GM19351 (cell line): Measurements from ENCODE around the gene ATF7.
"Not testable (repeated sequence)": the region's sequence is repeated elsewhere in the genome, so short reads cannot be mapped to it uniquely, and the experiment has no call there.

ENCODE experiments used
- ATAC-seq: cut with Tn5 transposase; IDR thresholded peaks from one replicate; pipeline ENCODE4 v1.9.1; 2021; ENCODE audit warnings: mild to moderate bottlenecking, moderate library complexity; ENCODE audit not compliant: unreplicated experiment

The ATF7 gene

DNA sequence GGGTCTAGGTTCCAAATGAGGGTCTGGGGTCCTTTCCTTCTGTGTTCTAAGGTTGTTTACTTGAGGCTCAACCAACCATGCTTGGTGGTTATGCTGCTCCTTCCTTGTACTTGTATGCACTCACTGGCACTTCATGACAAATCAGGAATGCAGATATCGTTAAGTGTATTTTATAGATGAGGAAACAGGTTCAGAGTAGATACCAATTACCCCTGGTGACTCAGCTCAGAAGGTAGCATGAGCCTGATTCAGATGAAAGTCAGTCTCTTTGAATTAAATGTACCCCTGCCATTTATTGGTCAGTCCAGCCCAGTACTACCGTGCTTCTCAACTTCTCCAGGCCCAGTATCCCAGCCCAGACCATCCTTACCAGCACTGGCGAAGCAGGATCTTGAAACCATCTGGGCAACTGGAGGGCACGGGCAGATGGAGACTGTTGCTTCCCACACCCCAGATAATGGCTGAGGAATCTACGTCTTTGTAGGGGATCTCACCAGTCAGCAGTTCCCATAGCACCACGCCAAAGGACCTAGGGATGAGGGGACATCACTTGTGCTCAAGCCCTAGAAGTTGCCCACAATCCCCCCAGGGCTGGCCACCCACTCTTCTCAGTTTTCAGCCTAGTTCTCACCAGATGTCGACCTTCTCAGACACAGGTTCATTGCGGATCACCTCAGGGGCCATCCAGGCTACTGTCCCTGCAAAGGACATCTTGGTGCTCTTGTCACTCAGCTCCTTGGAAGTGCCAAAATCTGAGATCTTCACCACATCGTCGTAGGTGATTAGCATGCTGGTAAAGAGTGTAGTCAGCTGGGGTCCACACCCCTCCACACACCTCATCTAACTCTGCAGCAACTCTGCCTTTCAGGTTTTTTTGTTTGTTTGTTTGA lies 141.3 kb downstream of the ATF7 start:
- no peak for ATAC-seq

DNA sequence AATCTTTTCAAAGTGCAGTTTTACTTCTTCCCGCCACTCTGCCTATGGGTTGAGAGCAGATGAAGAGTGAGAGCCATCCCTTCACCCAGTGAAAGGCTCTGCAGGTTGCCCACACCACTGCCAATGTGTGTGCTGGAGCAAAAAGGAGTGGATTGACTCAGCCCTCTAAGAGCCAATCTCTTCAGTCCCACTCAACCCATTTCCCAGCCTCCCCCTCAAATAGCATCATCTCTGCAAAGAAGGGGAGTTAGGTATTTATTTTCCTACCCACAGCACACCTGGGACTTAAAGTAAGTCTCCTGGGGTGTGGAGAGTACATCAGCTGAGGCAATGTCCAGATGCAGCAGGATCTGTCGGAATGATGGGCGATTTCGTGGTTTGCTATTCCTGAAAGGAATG lies 142.2 kb downstream of the ATF7 start:
- ATAC-seq: no peak

DNA sequence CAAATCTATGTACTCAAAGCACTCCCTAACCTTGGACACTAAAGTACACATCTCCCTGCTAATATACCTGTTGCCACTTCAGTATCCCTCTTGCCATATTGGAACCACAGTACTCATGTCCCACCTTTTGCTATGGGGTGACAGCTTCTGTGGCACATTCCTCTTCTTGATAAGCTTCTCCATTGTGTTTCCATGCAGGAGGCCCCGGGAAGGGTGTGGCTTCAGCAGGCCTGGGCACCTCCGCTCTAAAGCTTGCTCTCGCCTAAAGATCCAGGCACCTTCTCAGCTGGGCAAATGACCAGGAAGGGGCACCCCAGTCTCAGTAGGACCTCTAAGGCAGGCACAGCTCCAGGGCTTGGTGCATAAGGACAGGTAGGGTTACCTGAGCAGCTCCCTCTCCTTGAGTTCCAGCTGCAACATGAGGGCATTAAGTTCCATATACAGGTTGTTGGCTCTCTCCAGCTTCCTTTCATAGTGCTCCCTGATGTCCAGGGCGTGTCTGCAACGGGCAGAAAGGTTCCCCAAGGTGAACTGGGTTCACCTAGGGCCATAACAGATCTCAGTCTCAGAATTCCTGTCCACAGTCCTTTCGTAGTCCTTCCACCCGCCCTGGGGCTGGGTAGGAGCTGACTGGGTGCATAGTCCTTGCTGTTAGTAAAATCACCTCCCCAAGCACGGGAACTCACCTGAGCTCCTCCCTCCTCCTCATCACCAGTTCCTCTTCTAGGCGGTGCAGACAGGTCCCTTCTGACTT lies 142.8 kb downstream of the ATF7 start:
- ATAC-seq: no peak

DNA sequence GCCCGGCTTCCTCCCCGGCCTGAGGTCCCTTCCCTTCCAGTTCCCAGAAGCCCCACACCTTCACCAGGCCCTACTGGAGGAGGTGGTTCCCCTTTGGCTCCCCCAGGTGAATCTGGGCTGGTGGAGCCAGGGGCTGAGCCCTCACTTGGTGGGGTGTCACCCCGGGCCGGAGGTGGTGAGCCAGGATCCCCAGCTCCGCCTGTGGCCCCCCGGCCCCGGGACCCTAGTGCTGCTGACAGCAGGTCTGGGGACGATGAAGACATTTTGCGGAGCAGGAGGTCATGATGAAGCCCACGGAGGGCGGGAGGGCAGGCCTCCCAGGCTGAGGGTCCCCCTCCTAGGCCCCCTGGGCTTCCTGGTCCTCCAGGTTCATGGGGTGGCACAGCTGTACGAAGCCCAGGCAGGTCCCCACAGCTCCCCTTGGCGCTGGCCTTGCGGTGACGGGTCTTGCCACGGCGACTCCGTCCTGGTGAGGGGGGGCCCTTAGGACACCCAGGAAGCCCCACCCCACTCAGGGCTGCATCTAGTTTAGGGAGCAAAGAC lies 143.5 kb downstream of the ATF7 start:
- no peak for ATAC-seq

DNA sequence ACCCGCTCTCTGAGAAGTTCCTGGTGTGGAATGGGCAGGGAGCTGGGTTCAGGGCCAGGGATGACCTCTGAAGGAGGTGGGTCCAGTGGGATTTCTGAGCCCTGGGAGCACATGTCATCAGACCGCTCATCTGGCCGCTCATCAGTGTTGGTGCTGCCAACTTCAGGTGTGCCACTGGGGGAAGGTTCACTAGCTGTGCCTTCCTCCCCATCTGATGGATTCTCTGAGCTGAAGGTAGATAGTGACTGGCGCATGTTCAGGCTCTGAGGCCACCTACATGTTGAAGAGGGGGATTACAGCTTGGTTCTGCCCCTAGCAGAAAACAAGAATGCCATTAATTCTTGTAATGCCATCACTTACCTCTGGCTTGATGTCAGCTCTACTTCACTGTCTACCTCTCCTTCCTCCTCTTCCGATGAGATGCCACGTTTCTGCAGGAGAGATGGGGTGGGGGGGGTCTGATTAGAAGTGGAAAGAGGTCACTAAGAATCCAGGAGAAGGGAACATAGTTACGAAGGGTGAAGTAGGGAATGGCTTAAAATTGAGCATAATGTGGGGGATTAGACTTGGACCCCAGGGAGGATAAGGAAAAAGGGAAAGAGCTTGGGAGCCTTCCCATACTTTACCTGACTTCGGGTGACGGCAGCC lies 144.1 kb downstream of the ATF7 start:
- no peak for ATAC-seq

DNA sequence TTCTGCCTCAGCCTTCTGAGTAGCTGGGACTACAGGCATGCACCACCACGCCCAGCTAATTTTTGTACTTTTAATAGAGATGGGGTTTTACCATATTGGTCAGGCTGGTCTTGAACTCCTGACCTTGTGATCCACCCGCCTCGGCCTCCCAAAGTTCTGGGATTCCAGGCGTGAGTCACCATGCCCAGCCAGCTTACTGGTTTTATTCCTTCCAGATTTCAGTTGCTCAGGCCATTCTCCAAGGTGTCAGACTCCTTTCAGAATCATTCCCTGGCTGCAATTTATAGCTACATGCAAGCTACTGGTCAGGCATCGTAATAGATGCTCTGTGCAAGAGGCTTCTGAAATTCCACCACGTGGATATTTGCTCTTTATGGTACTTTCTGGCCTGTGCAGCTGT lies 144.7 kb downstream of the ATF7 start:
- ATAC-seq: not testable (repeated sequence)

DNA sequence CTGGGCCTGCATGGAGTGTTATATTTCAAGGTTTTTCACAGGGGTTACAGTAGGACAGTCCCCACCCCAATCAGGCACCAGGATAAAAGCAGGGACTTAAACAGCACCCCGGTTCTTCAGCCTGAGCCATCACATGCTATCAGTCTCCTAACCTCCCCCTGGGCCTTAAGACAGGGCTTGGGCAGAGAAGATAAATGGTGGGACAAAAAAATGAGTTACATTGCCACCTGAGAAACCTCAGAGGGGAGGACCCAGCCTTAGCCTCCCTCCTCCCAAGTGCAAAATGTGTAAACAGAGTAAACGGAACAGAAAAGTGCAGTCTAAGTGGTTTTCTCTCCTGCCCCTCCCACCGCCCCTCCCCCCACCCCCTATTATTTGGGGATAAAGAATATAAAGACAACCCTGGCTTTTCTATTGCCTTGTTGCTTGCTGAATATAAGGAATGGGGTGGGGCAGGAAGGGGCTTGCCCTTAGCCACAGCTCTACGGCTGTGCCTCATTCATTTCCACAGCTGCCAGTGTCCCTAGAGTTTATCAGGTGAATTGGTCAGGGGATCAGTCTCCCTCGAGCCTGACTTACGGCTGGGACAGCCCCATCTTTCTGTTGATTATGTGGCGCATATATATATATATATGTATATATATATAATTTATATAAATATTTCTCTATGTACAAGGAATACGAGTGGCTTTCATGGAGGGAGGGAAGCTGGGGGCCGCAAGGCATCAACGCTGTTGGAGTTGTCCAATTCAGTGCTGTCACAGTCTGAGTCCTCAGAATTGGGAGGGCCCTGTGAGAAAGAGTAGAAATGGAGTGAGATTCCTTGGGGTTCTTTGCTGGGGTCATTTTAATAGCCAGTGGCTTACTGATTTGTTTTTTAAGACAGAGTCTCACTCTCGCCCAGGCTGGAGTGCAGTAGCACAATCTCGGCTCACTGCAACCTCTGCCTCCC lies 145.4 kb downstream of the ATF7 start:
- ATAC-seq: no peak

DNA sequence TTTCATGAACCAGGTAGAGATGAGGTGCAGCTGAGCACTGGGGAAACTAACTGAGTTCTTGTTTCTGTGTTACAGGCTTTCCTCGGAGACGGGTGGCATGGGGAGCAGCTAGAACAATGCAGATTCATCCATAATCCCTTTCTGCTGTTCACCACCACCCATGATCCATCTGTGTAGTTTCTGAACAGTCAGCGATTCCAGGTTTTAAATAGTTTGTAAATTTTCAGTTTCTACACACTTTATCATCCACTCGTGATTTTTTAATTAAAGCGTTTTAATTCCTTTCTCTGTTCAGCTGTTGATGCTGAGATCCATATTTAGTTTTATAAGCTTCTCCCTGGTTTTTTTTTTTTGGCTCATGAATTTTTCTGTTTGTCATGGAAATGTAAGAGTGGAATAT lies 146.9 kb downstream of the ATF7 start:
- ATAC-seq: no peak

DNA sequence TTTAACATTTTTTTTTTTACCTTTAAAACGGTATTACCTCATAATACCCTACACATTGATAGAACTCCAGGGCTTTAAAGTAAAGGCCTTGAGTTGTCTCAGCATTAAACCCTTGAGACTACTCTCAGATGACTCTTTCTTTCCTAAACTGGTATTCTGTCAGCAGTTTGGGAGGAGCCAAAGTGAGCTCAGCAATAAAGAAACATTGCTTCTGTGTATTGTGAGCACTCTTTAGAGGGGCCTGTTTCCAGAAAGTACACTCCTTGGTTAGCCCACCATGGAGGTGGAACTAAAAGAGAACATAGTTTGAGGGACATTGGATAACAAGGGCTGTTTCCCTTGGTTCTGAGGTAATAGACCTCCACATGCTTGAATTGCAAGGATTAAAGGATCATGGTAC lies 147.3 kb downstream of the ATF7 start:
- no peak for ATAC-seq

DNA sequence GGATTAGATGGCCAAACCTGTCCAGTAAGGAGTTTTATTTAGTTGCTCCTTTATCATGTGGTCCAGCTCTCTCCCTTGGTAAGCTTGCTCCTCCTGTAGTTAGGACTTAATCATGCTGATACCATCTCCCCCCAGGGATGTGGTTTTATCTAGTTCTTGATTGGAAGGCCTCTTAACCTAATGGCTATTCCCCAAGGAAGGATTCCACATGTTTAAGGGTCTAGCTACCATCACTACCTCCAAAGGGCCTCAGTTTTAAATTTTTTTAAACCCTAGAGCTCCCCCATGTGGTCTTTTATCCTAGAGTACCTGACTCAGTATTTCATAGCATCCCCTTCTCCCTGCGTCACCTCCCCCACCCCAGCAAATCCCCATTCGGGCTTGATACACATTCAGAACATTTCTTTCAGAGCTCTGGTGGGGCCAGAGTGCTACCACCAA lies 149.4 kb downstream of the ATF7 start:
- ATAC-seq: no peak

DNA sequence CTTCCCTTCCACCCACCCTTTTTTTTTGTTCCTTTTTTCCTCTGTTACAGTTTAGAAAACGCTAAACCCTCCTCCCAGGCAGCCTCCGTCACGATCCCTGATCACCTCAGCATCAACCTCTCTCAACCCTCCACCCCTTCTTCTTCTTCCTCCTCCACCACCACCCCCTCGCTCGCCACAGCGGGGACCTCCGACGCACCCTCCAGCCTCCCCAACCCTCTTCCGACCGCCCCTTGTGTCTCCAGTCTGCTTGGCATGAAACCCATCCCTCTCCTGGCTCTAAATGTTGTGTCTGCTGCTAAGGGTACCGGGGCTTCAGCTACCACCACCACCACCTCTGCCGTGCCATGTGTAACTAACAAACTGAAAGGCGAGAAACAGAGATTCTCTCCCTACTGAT lies 151.4 kb downstream of the ATF7 start:
- ATAC-seq: no peak

DNA sequence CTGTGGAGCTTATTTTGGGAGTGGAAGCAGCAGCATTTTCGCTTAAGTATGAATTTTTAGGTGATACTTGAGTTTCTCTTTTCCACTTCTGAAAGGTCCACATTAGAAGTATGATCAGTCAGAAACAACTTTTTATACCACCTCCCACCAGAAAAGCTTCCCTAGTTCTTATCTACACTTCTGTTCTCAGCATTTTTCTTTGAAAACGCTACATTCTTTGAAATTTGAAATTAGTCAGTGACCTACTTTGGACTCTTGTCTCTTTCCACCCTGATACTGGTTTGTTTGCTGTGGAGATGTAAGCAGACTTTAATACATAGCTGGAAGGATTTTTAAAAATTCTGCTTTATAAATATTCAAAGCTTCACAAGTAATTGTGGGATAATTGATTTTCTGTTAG lies 152.1 kb downstream of the ATF7 start:
- ATAC-seq: no peak

DNA sequence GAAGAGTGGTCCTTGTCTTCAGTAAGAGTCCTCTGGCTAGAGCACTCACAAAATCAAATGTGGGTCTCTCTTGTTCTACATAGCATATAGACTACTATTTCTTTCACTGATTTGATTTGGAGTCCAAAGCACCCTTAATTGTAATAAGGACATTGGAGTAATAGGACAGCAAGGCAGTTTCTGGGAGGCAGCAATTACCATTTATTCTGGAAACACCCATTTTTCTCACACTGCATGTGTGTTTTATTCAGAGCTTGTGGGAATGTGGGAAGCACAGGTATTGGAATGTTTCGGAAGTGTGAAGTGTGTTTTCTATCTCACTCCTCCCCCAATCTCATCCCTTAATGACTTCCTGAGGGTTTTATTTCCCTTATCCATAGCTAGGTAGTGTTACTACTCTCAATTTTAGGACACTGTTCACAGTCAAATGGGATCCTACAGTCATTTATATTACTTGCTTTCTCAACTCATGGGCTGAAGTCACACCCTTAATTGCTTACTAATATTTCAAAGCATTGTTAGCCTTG lies 154.1 kb downstream of the ATF7 start:
- no peak for ATAC-seq

DNA sequence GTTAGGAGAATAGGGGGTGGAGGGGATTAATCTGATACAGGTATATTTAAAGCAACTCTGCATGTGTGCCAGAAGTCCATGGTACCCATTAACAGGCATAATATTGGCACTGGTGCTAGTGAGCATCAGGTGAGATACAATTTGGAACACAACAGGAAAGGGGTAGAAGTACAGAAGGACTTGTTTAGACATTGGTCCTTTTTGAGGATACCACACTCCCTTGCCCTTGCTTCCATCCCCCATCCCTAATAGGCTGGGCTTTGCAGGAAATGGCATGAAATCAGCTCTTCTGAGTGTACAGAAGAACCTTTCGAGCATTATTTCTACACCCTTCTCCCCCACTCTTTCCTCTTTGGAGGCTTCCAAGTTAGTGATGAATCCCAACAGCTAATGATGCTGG lies 157.9 kb downstream of the ATF7 start:
- ATAC-seq: no peak

DNA sequence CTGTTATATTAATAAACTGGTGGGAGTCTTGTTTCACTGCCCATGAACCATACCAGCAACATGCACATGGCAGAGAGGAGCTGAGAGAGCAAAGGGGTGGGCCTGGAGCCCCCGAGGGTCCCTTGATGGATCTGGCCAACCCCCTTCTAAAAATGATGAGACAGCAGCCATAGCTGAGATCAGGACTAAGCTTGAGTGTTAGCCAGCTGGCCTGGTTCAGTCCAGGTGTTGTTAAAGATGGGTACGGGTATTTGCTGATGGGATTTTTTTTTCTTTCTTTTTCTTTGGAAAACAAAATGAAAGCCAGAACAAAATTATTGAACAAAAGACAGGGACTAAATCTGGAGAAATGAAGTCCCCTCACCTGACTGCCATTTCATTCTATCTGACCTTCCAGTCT lies 158.3 kb downstream of the ATF7 start:
- ATAC-seq: no peak

DNA sequence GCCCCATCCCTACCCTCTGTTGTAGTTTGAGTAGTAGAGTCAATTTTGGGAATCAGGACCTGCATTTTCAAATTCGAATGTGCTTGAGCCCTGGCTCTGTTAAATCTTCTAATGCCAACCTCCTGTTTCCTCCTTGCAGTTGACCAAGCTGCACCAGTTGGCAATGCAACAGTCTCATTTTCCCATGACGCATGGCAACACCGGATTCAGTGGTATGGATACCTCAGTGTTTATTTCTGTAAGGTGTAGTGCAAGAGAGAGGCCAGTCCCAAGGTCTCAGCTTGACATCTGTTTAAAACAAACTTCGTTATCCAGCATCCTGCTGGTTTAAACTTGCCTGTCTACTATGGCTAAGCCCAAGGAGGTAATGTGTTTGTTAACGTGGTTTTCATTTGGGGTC lies 159.1 kb downstream of the ATF7 start:
- ATAC-seq: no peak

DNA sequence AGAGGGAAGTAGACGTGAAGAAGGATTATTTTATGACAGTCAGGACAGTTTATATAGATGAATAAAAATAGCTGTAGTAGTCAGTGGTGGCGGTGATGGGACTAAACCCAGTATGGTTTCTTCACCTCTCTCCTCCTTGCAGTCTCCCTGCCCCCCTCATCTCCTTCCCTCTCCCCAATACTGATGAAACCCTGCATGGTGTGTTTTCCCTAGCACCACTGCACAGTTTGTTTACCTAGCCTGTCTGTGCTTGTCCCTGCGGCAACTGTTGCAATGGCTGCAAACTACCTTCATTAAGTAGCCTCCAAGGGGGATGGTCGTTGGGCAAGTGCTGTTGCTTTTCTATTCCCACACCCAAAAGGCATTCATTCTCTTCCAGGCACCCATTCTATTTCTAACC lies 159.5 kb downstream of the ATF7 start:
- no peak for ATAC-seq

DNA sequence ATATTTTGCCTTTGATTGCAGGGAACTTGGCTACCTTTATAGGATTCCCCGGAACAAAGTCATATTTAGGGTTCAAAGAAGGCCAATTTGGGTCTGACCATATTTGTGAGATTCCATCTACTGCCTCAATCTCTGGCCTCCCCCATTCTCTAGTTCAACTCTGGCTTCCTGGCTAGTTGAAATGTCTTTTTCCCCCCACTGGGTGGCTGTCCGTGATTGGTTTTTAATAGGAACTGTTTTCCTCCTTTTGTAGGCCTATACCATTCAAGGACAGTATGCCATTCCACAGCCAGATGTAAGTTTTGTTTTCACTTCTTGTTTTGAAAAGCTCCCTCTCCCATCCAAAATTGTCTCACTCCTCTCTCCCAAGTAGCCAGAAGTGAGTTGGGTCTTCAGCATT lies 160.5 kb downstream of the ATF7 start:
- ATAC-seq: no peak

DNA sequence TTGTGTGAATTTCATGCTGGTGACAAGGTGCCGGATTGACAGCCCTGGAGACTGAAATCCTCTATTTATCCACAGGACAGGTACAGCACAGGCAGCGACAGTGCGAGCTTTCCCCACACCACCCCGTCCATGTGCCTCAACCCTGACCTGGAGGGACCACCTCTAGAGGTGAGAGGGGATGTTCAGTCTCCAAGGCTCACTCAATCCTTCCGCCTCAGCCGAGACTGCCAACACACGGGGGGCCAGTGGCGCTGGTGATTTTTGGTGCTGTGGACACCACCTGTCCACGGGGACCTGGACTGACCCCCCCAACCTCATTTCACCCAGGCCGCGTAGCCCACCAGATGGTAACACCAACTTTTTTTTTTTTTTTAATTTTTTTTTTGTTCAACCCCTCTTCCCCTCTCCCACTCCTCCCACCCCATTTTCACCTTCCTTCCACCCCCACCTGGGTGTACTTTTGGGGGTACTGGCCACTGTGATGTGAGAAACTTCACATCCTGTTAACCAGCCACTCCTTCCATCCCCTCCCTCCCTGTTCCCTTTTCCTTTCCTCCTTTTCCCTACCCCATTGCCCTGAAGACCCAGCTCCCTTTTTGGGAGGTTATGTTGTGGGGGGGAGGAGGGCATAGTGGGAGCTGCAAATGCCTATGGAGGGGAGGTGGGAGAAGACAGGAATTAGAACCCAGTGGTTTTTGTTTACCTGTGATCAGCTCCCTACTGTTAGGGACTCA lies 161.3 kb downstream of the ATF7 start:
- ATAC-seq: no peak
